ENCODE results near the gene KDM1B. TPM values are rescaled to one million over a fixed set of nuclear protein-coding genes. Genes with fewer than 3 reads are reported as not detected.

Gene KDM1B
- total and polyA plus RNA-seq, 2 of the 8 experiments (the other 6 are each of a cell fraction or from before 2014, with no cell fraction given), result 3.7 to 7.5 TPM

DNA sequence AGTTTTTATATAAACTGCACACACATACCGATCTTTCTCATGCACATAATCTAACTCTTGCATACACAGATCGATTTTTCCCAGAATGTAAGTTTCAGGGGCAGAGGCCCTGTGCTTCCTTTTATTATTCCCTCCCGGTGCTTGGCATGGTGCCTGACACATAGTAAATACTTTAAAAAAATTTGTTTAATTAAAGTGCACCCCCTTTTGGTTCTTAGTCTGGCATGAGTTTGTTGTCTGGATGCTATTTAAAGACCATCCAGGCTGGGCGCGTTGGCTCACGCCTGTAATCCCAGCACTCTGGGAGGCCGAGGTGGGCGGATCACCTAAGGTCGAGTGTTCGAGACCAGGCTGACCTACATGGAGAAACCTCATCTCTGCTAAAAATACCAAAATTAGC, 114.5 kb downstream of the KDM1B start (continued):
- no peak for TF ChIP-seq FOSL1 (IDR thresholded peaks at IDR 0.05; ENCODE audit: insufficient read depth, low read depth, low read length)
- no peak for TF ChIP-seq KDM4A (IDR thresholded peaks at IDR 0.05; ENCODE audit: low read depth, low read length, severe bottlenecking)
- TF ChIP-seq ZNF274 (IDR thresholded peaks at IDR 0.05; ENCODE audit: borderline replicate concordance, extremely low read depth, low read length), result no peak
- no peak for TF ChIP-seq POLR2A (IDR thresholded peaks at IDR 0.05; ENCODE audit: control extremely low read depth in 1 of 2, low read depth in 2 of 2, low read length in 2 of 2)
- TF ChIP-seq BACH1 (IDR thresholded peaks at IDR 0.05; ENCODE audit: low read length), result no peak
